ENCODE data around the gene SDCCAG8.

The SDCCAG8 gene

GRCh38 chr1:243469497-243469896 lies 213.7 kb downstream of the SDCCAG8 start:
- Mint-ChIP-seq H3K27me3 (no peaks in the 10 kb centered on the region), H3K27ac (no peak overlapping the region), H3K4me1 (ENCODE audit: low read depth in 2 of 2) (no peaks in the 10 kb centered on the region), H3K9me3 (no peaks in the 10 kb centered on the region), H3K36me3 (ENCODE audit: insufficient read depth) (peaks cover 5% of the 10 kb centered on the region), H3K4me3 (no peak overlapping the region)
- DNase-seq, result no peak
- ATAC-seq (replicated peaks), result no peak

- Mint-ChIP-seq H3K4me1 (ENCODE audit: low read depth in 2 of 2) (no peaks in the 10 kb centered on the region), H3K27ac (no peak overlapping the region), H3K4me3 (no peak overlapping the region), H3K27me3 (no peaks in the 10 kb centered on the region), H3K36me3 (ENCODE audit: insufficient read depth) (peaks cover 5% of the 10 kb centered on the region), H3K9me3 (no peaks in the 10 kb centered on the region)
- DNase-seq, result no peak
- no peak for ATAC-seq (replicated peaks)
Measured at GRCh38 chr1:243470502-243470901, 214.7 kb downstream of the SDCCAG8 start.

- no peak overlapping the region for H3K27ac Mint-ChIP-seq
- H3K27me3 Mint-ChIP-seq, result no peaks in the 10 kb centered on the region
- ATAC-seq (replicated peaks) (no peak), DNase-seq (no peak)
- no peak overlapping the region for H3K4me3 Mint-ChIP-seq
- H3K36me3 Mint-ChIP-seq (ENCODE audit: insufficient read depth), result peaks cover 5% of the 10 kb centered on the region
- no peaks in the 10 kb centered on the region for H3K9me3 Mint-ChIP-seq
- no peaks in the 10 kb centered on the region for H3K4me1 Mint-ChIP-seq (ENCODE audit: low read depth in 2 of 2)
Measured at GRCh38 chr1:243471026-243471685, 215.3 kb downstream of the SDCCAG8 start.

DNA sequence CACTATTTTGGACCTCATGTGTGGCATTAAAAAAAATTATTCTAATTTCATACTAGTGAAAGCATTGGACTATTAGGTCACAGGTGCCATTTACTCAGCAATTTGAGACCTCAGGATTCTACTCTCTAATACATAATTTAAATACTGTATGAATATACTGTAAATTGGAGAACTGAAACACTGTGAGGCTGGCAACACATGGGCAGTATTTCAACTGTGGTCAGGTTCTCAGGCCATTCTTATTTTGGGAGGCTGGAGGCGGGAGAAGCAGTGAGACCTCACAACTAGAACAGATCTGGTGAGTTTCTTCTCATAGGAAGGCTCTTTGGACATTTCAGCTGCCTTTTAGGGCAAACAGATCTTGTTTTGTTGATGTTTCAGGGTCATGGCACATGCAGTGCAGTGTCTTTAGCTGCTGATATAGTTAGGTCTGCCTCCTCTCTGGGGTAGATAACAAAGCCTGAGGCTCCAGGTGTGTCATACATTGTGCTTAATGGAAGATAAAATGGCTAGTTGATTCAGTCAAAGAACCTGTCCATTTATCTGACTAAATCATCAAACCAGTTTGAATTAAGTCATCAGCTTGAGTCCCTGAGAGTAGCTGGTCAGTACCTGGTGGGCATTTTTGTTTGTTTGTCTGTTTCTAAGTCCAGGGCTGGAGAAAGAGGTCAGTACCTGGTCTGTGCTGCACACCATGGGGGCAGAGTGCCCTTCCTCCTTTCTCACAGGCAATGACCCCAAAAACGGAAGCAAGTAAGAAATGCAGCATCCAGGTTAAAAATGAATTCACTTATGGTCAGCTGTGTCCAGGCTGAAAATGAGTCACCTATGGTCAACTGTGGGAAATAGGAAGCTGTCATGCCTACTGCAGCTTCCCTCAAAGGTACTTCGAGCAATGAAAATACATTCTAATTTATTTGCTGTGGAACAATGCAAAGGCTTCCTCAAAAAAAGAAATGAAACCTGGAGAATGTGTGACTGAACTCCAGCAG lies 216.2 kb downstream of the SDCCAG8 start:
- H3K4me3 Mint-ChIP-seq, result no peak overlapping the region
- H3K9me3 Mint-ChIP-seq, result no peaks in the 10 kb centered on the region
- no peak overlapping the region for H3K27ac Mint-ChIP-seq
- DNase-seq (no peak), ATAC-seq (replicated peaks) (no peak)
- H3K4me1 Mint-ChIP-seq (ENCODE audit: low read depth in 2 of 2), result no peaks in the 10 kb centered on the region
- H3K27me3 Mint-ChIP-seq, result no peaks in the 10 kb centered on the region
- peaks cover 5% of the 10 kb centered on the region for H3K36me3 Mint-ChIP-seq (ENCODE audit: insufficient read depth)

DNA sequence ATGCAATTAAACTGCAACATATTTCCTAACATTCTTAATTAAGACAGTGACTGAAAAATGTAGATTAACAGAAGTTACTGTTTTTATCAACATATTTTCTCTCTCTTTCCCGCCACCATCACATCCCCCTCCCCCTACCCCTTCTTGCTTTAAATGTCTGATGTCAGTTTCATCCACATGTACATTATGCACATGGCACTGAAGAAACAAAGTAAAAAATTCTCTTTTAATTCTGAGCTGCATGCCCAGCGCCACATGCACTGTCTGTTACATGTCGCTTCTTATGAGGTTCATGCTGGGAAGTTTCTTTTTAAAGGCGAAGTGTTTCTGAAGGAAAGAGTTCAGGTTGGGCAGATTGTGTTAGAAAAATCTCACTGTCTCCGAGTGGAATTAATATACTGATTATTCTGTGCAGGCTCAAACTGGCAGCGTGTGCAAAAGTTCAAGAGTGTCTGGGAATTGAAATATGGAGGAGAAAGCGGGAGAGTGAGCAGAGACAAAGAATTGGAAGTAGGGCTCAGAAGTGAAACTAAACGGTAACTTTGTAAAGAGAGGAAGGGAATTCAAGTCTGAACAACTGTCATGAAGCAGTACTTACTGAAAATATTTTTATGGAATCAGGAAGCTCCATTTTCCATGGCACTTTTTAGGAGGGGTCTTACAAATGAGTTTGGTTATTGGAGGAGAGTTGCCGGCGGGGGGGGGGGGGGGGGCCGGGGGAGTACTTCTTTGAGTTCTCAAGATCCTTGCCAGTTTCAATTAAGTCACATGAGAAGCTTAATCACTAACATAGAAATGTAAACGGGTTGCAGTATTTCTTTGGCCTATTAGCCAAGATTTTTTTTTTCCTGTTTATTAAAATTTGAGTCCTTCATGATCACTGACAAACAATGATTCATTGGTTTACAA lies 217.6 kb downstream of the SDCCAG8 start:
- Mint-ChIP-seq H3K27me3 (no peaks in the 10 kb centered on the region), H3K9me3 (no peaks in the 10 kb centered on the region), H3K4me3 (peak overlapping the region; percentile 3 to 9), H3K27ac (peak overlapping the region in 1 of 2 donors; percentile 5), H3K36me3 (ENCODE audit: insufficient read depth) (peaks cover 11% of the 10 kb centered on the region), H3K4me1 (ENCODE audit: low read depth in 2 of 2) (no peaks in the 10 kb centered on the region)
- DNase-seq (no peak), ATAC-seq (replicated peaks) (no peak)

GRCh38 chr1:243474136-243474881 lies 218.5 kb downstream of the SDCCAG8 start:
- H3K4me3 Mint-ChIP-seq, result no peak overlapping the region
- no peak for ATAC-seq (replicated peaks)
- H3K36me3 Mint-ChIP-seq (ENCODE audit: insufficient read depth), result peaks cover 11% of the 10 kb centered on the region
- H3K4me1 Mint-ChIP-seq (ENCODE audit: low read depth in 2 of 2), result no peaks in the 10 kb centered on the region
- no peak overlapping the region for H3K27ac Mint-ChIP-seq
- DNase-seq, result no peak
- H3K27me3 Mint-ChIP-seq, result no peaks in the 10 kb centered on the region
- no peaks in the 10 kb centered on the region for H3K9me3 Mint-ChIP-seq

GRCh38 chr1:243474906-243475305 lies 219.1 kb downstream of the SDCCAG8 start:
- peaks cover 11% of the 10 kb centered on the region for H3K36me3 Mint-ChIP-seq (ENCODE audit: insufficient read depth)
- DNase-seq, result no peak
- no peak overlapping the region for H3K4me3 Mint-ChIP-seq
- ATAC-seq (replicated peaks), result no peak
- H3K27ac Mint-ChIP-seq, result no peak overlapping the region
- H3K27me3 Mint-ChIP-seq, result no peaks in the 10 kb centered on the region
- H3K9me3 Mint-ChIP-seq, result peaks cover 1 to 2% of the 10 kb centered on the region in 2 donors
- H3K4me1 Mint-ChIP-seq (ENCODE audit: low read depth in 2 of 2), result peaks cover 0 to 2% of the 10 kb centered on the region in 2 donors

DNA sequence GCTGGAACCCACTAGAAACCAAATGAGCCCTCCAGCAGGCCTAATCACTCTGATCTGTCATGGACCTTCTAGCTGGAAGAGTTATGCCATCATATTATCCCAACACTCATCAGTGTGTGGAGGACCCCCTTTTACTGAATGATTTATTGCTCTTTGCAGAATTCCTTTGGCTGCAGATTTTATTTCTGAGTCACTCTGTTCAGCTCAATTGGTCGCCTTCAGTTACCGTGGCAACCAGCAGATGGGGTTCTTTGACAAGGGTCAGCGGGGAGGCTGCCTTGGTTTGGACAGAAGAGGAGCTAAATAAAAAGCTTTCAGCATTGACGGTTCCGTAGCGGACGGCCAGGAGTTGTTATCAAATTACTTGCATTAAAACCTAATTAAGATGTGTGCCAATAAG lies 220.1 kb downstream of the SDCCAG8 start:
- H3K4me1 Mint-ChIP-seq (ENCODE audit: low read depth in 2 of 2), result peaks cover 0 to 6% of the 10 kb centered on the region in 2 donors
- no peaks in the 10 kb centered on the region for H3K27me3 Mint-ChIP-seq
- peaks cover 6% of the 10 kb centered on the region for H3K36me3 Mint-ChIP-seq (ENCODE audit: insufficient read depth)
- no peak overlapping the region for H3K27ac Mint-ChIP-seq
- DNase-seq (no peak), ATAC-seq (replicated peaks) (no peak)
- no peak overlapping the region for H3K4me3 Mint-ChIP-seq
- peaks cover 3 to 7% of the 10 kb centered on the region in 2 donors for H3K9me3 Mint-ChIP-seq

- DNase-seq (no peak), ATAC-seq (replicated peaks) (no peak)
- peaks cover 7 to 21% of the 10 kb centered on the region in 2 donors for H3K4me1 Mint-ChIP-seq (ENCODE audit: low read depth in 2 of 2)
- peaks cover 0 to 9% of the 10 kb centered on the region in 2 donors for H3K27me3 Mint-ChIP-seq
- peaks cover 6% of the 10 kb centered on the region for H3K36me3 Mint-ChIP-seq (ENCODE audit: insufficient read depth)
- H3K27ac Mint-ChIP-seq, result no peak overlapping the region
- H3K9me3 Mint-ChIP-seq, result peaks cover 3 to 7% of the 10 kb centered on the region in 2 donors
- no peak overlapping the region for H3K4me3 Mint-ChIP-seq
Measured at GRCh38 chr1:243477731-243478290, 222.0 kb downstream of the SDCCAG8 start.

GRCh38 chr1:243481101-243481500 lies 225.3 kb downstream of the SDCCAG8 start:
- DNase-seq (no peak), ATAC-seq (replicated peaks) (no peak)
- H3K4me3 Mint-ChIP-seq, result no peak overlapping the region
- H3K4me1 Mint-ChIP-seq (ENCODE audit: low read depth in 2 of 2), result peaks cover 11 to 22% of the 10 kb centered on the region in 2 donors
- H3K27me3 Mint-ChIP-seq, result peaks cover 0 to 9% of the 10 kb centered on the region in 2 donors
- peaks cover 21% of the 10 kb centered on the region for H3K36me3 Mint-ChIP-seq (ENCODE audit: insufficient read depth)
- no peak overlapping the region for H3K27ac Mint-ChIP-seq
- H3K9me3 Mint-ChIP-seq, result peaks cover 3 to 7% of the 10 kb centered on the region in 2 donors

- H3K27ac Mint-ChIP-seq, result peak overlapping the region; percentile 69 to 77
- peaks cover 3 to 7% of the 10 kb centered on the region in 2 donors for H3K9me3 Mint-ChIP-seq
- H3K4me1 Mint-ChIP-seq (ENCODE audit: low read depth in 2 of 2), result peaks cover 11 to 22% of the 10 kb centered on the region in 2 donors
- ATAC-seq (replicated peaks) (peak; percentile 27), DNase-seq (no peak)
- peaks cover 0 to 9% of the 10 kb centered on the region in 2 donors for H3K27me3 Mint-ChIP-seq
- H3K36me3 Mint-ChIP-seq (ENCODE audit: insufficient read depth), result peaks cover 23% of the 10 kb centered on the region
- H3K4me3 Mint-ChIP-seq, result peak overlapping the region; percentile 75 to 77
Measured at GRCh38 chr1:243482141-243483022, 226.5 kb downstream of the SDCCAG8 start.

Measured in effector memory CD8-positive, alpha-beta T cell (primary cell).